ENCODE measurements around the gene TMEM150A. TPM values are rescaled to one million over a fixed set of nuclear protein-coding genes. Genes with fewer than 3 reads are reported as not detected.

Gene TMEM150A
- total and polyA plus RNA-seq, 2 donors, result 2.3 to 15.9 TPM

- 98% methylated on average over 6 of the region's 6 CpGs for WGBS
- H3K27me3 ChIP-seq (ENCODE audit: control insufficient read depth in 2 of 2, insufficient read depth in 1 of 2, low read length in 1 of 2), result no peaks in the 10 kb centered on the region
Measured at GRCh38 chr2:85553184-85553583, 49.3 kb downstream of the TMEM150A start.

GRCh38 chr2:85551698-85552678 is 50.5 kb downstream of the TMEM150A start:
- H3K36me3 ChIP-seq (ENCODE audit: control insufficient read depth in 2 of 2, insufficient read depth in 2 of 2, low read length in 1 of 2), result peaks cover 51 to 68% of the 10 kb centered on the region in 2 donors
- H3K27ac ChIP-seq (ENCODE audit: low read depth in 1 of 2, low read length in 1 of 2), result no peak overlapping the region
- no peak overlapping the region for H3K4me3 ChIP-seq (ENCODE audit: low read length in 2 of 2)
- no peaks in the 10 kb centered on the region for H3K9me3 ChIP-seq (ENCODE audit: control insufficient read depth in 2 of 2, insufficient read depth in 1 of 2, low read length in 1 of 2)
- 83% methylated on average over 9 of the region's 9 CpGs for WGBS
- DNase-seq (ENCODE audit: low read depth in 6 of 9, low spot score in 9 of 9), result peak; percentile 61 to 96 (median 90)
- H3K27me3 ChIP-seq (ENCODE audit: control insufficient read depth in 2 of 2, insufficient read depth in 1 of 2, low read length in 1 of 2), result no peaks in the 10 kb centered on the region
- H3K4me1 ChIP-seq (ENCODE audit: control insufficient read depth in 2 of 2, insufficient read depth in 2 of 2, low read length in 2 of 2), result peaks cover 0 to 4% of the 10 kb centered on the region in 2 donors

More at GRCh38 chr2:85553184-85553583, 49.3 kb downstream of the TMEM150A start:
- Histone ChIP-seq H3K27ac (ENCODE audit: low read depth in 1 of 2, low read length in 1 of 2) (no peak overlapping the region), H3K4me3 (ENCODE audit: low read length in 2 of 2) (no peak overlapping the region), H3K36me3 (ENCODE audit: control insufficient read depth in 2 of 2, insufficient read depth in 2 of 2, low read length in 1 of 2) (peaks cover 49 to 66% of the 10 kb centered on the region in 2 donors), H3K4me1 (ENCODE audit: control insufficient read depth in 2 of 2, insufficient read depth in 2 of 2, low read length in 2 of 2) (peaks cover 0 to 4% of the 10 kb centered on the region in 2 donors), H3K9me3 (ENCODE audit: control insufficient read depth in 2 of 2, insufficient read depth in 1 of 2, low read length in 1 of 2) (no peaks in the 10 kb centered on the region)
- no peak for DNase-seq (ENCODE audit: low read depth in 6 of 9, low spot score in 9 of 9)

DNA sequence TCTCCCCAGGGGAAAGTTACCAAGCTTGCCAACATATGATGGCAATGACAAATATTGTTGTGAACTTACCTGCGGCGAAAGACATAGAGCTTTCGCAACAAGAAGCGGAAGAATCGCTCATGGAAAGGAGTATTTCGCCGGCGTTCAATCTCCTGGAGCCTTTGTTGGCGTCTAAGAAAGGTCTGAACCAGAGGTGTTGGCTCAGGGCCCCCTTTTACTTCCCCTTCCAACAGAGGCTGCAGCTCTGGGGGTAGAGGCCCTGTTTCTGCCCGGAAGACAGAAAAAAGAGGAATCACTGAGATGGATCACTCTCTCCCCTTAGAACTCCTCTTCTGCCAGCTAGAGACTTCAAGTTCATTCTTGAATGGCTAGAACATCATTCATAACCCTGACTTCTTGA is 52.0 kb downstream of the TMEM150A start:
- DNase-seq (ENCODE audit: low read depth in 6 of 9, low spot score in 9 of 9), result no peak
- Histone ChIP-seq H3K27ac (ENCODE audit: low read depth in 1 of 2, low read length in 1 of 2) (no peak overlapping the region), H3K27me3 (ENCODE audit: control insufficient read depth in 2 of 2, insufficient read depth in 1 of 2, low read length in 1 of 2) (no peaks in the 10 kb centered on the region), H3K9me3 (ENCODE audit: control insufficient read depth in 2 of 2, insufficient read depth in 1 of 2, low read length in 1 of 2) (no peaks in the 10 kb centered on the region), H3K4me1 (ENCODE audit: control insufficient read depth in 2 of 2, insufficient read depth in 2 of 2, low read length in 2 of 2) (peaks cover 0 to 4% of the 10 kb centered on the region in 2 donors), H3K4me3 (ENCODE audit: low read length in 2 of 2) (no peak overlapping the region), H3K36me3 (ENCODE audit: control insufficient read depth in 2 of 2, insufficient read depth in 2 of 2, low read length in 1 of 2) (peaks cover 59 to 74% of the 10 kb centered on the region in 2 donors)
- WGBS, result 83% methylated on average over 10 of the region's 10 CpGs

GRCh38 chr2:85549826-85550225 is 52.7 kb downstream of the TMEM150A start:
- H3K27me3 ChIP-seq (ENCODE audit: control insufficient read depth in 2 of 2, insufficient read depth in 1 of 2, low read length in 1 of 2), result no peaks in the 10 kb centered on the region
- H3K36me3 ChIP-seq (ENCODE audit: control insufficient read depth in 2 of 2, insufficient read depth in 2 of 2, low read length in 1 of 2), result peaks cover 58 to 75% of the 10 kb centered on the region in 2 donors
- 79% methylated on average over 4 of the region's 4 CpGs for WGBS
- H3K4me3 ChIP-seq (ENCODE audit: low read length in 2 of 2), result no peak overlapping the region
- no peak for DNase-seq (ENCODE audit: low read depth in 6 of 9, low spot score in 9 of 9)
- H3K9me3 ChIP-seq (ENCODE audit: control insufficient read depth in 2 of 2, insufficient read depth in 1 of 2, low read length in 1 of 2), result no peaks in the 10 kb centered on the region
- H3K27ac ChIP-seq (ENCODE audit: low read depth in 1 of 2, low read length in 1 of 2), result no peak overlapping the region
- H3K4me1 ChIP-seq (ENCODE audit: control insufficient read depth in 2 of 2, insufficient read depth in 2 of 2, low read length in 2 of 2), result peaks cover 0 to 4% of the 10 kb centered on the region in 2 donors

DNA sequence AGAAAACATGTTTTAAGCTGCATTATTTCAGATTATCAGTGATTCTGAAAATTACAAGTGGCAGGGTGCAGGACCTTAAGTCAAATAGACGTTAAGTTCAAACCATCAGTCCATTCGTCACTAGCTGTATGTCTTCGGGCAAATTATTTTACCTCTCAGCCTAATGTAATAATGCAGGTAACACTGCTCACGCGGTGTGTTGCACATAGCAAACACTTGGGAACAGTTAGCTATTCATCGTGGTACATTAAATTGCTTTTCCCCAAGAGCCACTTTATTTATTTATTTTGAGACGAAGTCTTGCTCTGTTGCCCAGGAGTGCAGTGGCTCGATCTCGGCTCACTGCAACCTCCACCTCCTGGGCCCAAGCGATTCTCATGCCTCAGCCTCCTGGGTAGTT is 53.4 kb downstream of the TMEM150A start:
- H3K9me3 ChIP-seq (ENCODE audit: control insufficient read depth in 2 of 2, insufficient read depth in 1 of 2, low read length in 1 of 2), result no peaks in the 10 kb centered on the region
- no peak for DNase-seq (ENCODE audit: low read depth in 6 of 9, low spot score in 9 of 9)
- H3K4me1 ChIP-seq (ENCODE audit: control insufficient read depth in 2 of 2, insufficient read depth in 2 of 2, low read length in 2 of 2), result peaks cover 0 to 4% of the 10 kb centered on the region in 2 donors
- WGBS, result 98% methylated on average over 10 of the region's 10 CpGs
- H3K27ac ChIP-seq (ENCODE audit: low read depth in 1 of 2, low read length in 1 of 2), result no peak overlapping the region
- H3K27me3 ChIP-seq (ENCODE audit: control insufficient read depth in 2 of 2, insufficient read depth in 1 of 2, low read length in 1 of 2), result no peaks in the 10 kb centered on the region
- H3K4me3 ChIP-seq (ENCODE audit: low read length in 2 of 2), result no peak overlapping the region
- peaks cover 51 to 75% of the 10 kb centered on the region in 2 donors for H3K36me3 ChIP-seq (ENCODE audit: control insufficient read depth in 2 of 2, insufficient read depth in 2 of 2, low read length in 1 of 2)

DNA sequence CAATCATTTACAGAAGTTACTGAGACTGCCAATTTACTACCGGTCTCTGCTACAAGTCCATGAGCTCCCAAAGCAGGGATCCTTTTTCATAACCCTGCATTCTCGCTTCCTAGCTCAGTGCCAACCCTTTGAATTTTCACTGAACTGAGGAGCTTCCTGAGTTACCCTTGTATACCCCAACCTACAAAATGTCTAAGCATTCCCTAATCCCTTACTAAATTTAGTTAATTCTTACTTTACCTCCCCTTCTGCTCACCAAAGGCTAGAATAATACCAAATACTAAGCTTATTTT is 53.9 kb downstream of the TMEM150A start:
- Histone ChIP-seq H3K4me3 (ENCODE audit: low read length in 2 of 2) (no peak overlapping the region), H3K9me3 (ENCODE audit: control insufficient read depth in 2 of 2, insufficient read depth in 1 of 2, low read length in 1 of 2) (no peaks in the 10 kb centered on the region), H3K4me1 (ENCODE audit: control insufficient read depth in 2 of 2, insufficient read depth in 2 of 2, low read length in 2 of 2) (peaks cover 0 to 4% of the 10 kb centered on the region in 2 donors), H3K36me3 (ENCODE audit: control insufficient read depth in 2 of 2, insufficient read depth in 2 of 2, low read length in 1 of 2) (peaks cover 49 to 77% of the 10 kb centered on the region in 2 donors), H3K27me3 (ENCODE audit: control insufficient read depth in 2 of 2, insufficient read depth in 1 of 2, low read length in 1 of 2) (no peaks in the 10 kb centered on the region), H3K27ac (ENCODE audit: low read depth in 1 of 2, low read length in 1 of 2) (no peak overlapping the region)
- 94% methylated on average over 2 of the region's 2 CpGs for WGBS
- DNase-seq (ENCODE audit: low read depth in 6 of 9, low spot score in 9 of 9), result no peak

Other genes starting within 250 kb of the TMEM150A start
- 9.9 TPM for gene RETSAT, start 248.2 kb downstream of the TMEM150A start, total RNA-seq
- 12.8 TPM for gene RETSAT, start 248.2 kb downstream of the TMEM150A start, polyA plus RNA-seq
- 10.0 TPM for gene ELMOD3, start 247.9 kb downstream of the TMEM150A start, total RNA-seq
- 21.7 TPM for gene ELMOD3, start 247.9 kb downstream of the TMEM150A start, polyA plus RNA-seq
- 190 TPM for gene CAPG, start 192.3 kb downstream of the TMEM150A start, total RNA-seq
- 118 TPM for gene CAPG, start 192.3 kb downstream of the TMEM150A start, polyA plus RNA-seq
- 0.33 TPM for gene SH2D6, start 184.0 kb downstream of the TMEM150A start, total RNA-seq
- 0.55 TPM for gene SH2D6, start 184.0 kb downstream of the TMEM150A start, polyA plus RNA-seq
- 78.4 TPM for gene MAT2A, start 63.5 kb downstream of the TMEM150A start, total RNA-seq
- 98.0 TPM for gene MAT2A, start 63.5 kb downstream of the TMEM150A start, polyA plus RNA-seq
- 16.5 TPM for gene GGCX, start 41.2 kb downstream of the TMEM150A start, total RNA-seq
- gene GGCX, start 41.2 kb downstream of the TMEM150A start, polyA plus RNA-seq, result 17.8 TPM
- gene VAMP8, start 25.1 kb downstream of the TMEM150A start, total RNA-seq, result 133 TPM
- 433 TPM for gene VAMP8, start 25.1 kb downstream of the TMEM150A start, polyA plus RNA-seq
- 19.0 TPM for gene VAMP5, start 18.3 kb downstream of the TMEM150A start, total RNA-seq
- gene VAMP5, start 18.3 kb downstream of the TMEM150A start, polyA plus RNA-seq, result 93.2 TPM
- 180 TPM for gene RNF181, start 7.0 kb downstream of the TMEM150A start, total RNA-seq
- 162 TPM for gene RNF181, start 7.0 kb downstream of the TMEM150A start, polyA plus RNA-seq
- 27.0 TPM for gene C2orf68, start 9.4 kb upstream of the TMEM150A start, total RNA-seq
- gene C2orf68, start 9.4 kb upstream of the TMEM150A start, polyA plus RNA-seq, result 38.5 TPM
- gene USP39, start 13.5 kb upstream of the TMEM150A start, total RNA-seq, result 69.3 TPM
- 42.5 TPM for gene USP39, start 13.5 kb upstream of the TMEM150A start, polyA plus RNA-seq
- gene SFTPB, start 65.5 kb upstream of the TMEM150A start, total RNA-seq, result 0.09 TPM
- gene SFTPB, start 65.5 kb upstream of the TMEM150A start, polyA plus RNA-seq, result 0.89 TPM
- 1.7 TPM for gene GNLY, start 91.7 kb upstream of the TMEM150A start, total RNA-seq
- gene GNLY, start 91.7 kb upstream of the TMEM150A start, polyA plus RNA-seq, result 7.0 TPM
- gene ATOH8, start 151.3 kb upstream of the TMEM150A start, total RNA-seq, result 2.0 TPM
- 19.1 TPM for gene ATOH8, start 151.3 kb upstream of the TMEM150A start, polyA plus RNA-seq